ENCODE measurements around the gene CAMTA2. TPM values are rescaled to one million over a fixed set of nuclear protein-coding genes. Genes with fewer than 3 reads are reported as not detected.

Gene CAMTA2
- total and polyA plus RNA-seq, 9 of the 15 experiments (the other 6 are each of a cell fraction or from before 2014, with no cell fraction given), result 0.24 to 25.1 (median 6.3) TPM

DNA sequence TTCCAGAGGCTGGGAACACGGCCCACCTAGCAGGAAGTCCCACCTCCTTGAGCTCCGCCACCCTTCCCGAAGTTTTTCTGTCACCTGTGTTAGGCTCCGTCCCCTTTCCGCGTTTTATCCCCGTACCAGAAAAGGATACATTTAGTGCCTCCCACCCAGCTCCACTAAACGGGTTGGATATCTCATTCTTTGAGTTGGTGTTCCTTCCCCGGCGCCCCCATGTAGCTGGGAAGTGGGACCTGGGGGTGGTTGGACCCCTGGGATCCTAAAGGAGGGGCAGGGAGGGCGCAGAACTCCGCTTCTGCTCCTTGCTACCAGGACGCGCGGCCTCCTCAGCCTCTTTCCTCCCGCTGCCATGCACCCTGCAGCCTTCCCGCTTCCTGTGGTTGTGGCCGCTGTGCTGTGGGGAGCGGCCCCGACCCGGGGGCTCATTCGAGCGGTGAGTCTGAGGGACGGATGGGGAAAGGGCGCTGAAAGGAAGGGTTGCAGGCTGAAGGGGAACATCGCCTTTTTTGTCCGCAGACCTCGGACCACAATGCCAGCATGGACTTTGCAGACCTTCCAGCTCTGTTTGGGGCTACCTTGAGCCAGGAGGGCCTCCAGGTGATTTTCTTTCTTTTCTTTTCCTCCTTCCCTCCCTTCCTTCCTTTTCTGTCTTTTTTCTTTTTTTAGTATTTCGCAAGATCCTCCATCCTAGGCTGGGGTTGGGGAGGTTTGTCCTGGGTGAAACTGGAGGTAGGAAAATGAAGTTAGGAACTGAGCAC is 46.7 kb downstream of the CAMTA2 start (continued):
- TF ChIP-seq E2F6 (IDR thresholded peaks at IDR 0.05; ENCODE audit: borderline replicate concordance in 1 of 2, extremely low read depth in 1 of 2, insufficient read depth in 1 of 2, insufficient read length in 1 of 2, low read depth in 1 of 2, low read length in 1 of 2, poor library complexity in 1 of 2, severe bottlenecking in 1 of 2) (peak in 1 of 2 experiments; percentile 10), RBFOX2 (IDR thresholded peaks at IDR 0.05; ENCODE audit: low read depth, low read length) (0 out of 2 replicates have a peak, but pooled peaks have one; percentile 9), YY1 (IDR thresholded peaks at IDR 0.05; ENCODE audit: borderline replicate concordance in 1 of 3, control insufficient read depth in 1 of 3, extremely low read depth in 1 of 3, insufficient read depth in 3 of 3, insufficient read length in 1 of 3, insufficient replicate concordance in 2 of 3, low read depth in 1 of 3, low read length in 2 of 3) (peak in 1 of 3 experiments; percentile 14), CHD1 (IDR thresholded peaks at IDR 0.05; ENCODE audit: low read length) (peak; percentile 44), MAZ (CRISPR knock-in tag; conservative IDR thresholded peaks at IDR 0.05 in 1 of 2, IDR thresholded peaks at IDR 0.05 in 1 of 2) (0 out of 4 replicates have a peak, but pooled peaks have one; percentile 7 to 17), SMARCB1 (IDR thresholded peaks at IDR 0.05; ENCODE audit: insufficient read length, low read depth) (no peak), CEBPB (tag; IDR thresholded peaks at IDR 0.05) (peak; percentile 72), SRF (CRISPR knock-in tag; IDR thresholded peaks at IDR 0.05) (0 out of 4 replicates have a peak, but pooled peaks of 1 of the 2 experiments have one; percentile 27), PHF8 (IDR thresholded peaks at IDR 0.05; ENCODE audit: borderline replicate concordance, low read length) (peak; percentile 8; the same call in 1 of the 2 replicates)
- TF ChIP-seq, protein P1, sequence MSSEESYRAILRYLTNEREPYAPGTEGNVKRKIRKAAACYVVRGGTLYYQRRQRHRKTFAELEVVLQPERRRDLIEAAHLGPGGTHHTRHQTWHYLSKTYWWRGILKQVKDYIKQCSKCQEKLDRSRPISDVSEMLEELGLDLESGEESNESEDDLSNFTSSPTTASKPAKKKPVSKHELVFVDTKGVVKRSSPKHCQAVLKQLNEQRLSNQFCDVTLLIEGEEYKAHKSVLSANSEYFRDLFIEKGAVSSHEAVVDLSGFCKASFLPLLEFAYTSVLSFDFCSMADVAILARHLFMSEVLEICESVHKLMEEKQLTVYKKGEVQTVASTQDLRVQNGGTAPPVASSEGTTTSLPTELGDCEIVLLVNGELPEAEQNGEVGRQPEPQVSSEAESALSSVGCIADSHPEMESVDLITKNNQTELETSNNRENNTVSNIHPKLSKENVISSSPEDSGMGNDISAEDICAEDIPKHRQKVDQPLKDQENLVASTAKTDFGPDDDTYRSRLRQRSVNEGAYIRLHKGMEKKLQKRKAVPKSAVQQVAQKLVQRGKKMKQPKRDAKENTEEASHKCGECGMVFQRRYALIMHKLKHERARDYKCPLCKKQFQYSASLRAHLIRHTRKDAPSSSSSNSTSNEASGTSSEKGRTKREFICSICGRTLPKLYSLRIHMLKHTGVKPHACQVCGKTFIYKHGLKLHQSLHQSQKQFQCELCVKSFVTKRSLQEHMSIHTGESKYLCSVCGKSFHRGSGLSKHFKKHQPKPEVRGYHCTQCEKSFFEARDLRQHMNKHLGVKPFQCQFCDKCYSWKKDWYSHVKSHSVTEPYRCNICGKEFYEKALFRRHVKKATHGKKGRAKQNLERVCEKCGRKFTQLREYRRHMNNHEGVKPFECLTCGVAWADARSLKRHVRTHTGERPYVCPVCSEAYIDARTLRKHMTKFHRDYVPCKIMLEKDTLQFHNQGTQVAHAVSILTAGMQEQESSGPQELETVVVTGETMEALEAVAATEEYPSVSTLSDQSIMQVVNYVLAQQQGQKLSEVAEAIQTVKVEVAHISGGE (CRISPR knock-in tag; IDR thresholded peaks at IDR 0.05), result peak in 1 of 3 experiments; percentile 82; a peak in 2 of 6 replicates
- TF ChIP-seq, protein P2, sequence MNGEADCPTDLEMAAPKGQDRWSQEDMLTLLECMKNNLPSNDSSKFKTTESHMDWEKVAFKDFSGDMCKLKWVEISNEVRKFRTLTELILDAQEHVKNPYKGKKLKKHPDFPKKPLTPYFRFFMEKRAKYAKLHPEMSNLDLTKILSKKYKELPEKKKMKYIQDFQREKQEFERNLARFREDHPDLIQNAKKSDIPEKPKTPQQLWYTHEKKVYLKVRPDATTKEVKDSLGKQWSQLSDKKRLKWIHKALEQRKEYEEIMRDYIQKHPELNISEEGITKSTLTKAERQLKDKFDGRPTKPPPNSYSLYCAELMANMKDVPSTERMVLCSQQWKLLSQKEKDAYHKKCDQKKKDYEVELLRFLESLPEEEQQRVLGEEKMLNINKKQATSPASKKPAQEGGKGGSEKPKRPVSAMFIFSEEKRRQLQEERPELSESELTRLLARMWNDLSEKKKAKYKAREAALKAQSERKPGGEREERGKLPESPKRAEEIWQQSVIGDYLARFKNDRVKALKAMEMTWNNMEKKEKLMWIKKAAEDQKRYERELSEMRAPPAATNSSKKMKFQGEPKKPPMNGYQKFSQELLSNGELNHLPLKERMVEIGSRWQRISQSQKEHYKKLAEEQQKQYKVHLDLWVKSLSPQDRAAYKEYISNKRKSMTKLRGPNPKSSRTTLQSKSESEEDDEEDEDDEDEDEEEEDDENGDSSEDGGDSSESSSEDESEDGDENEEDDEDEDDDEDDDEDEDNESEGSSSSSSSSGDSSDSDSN (IDR thresholded peaks at IDR 0.05; ENCODE audit: borderline replicate concordance in 1 of 2, low read depth in 2 of 2, low read length in 2 of 2), result 0 out of 4 replicates have a peak, but pooled peaks of 1 of the 2 experiments have one; percentile 42
